Heart left ventricle (tissue), 13 donors: ENCODE measurements around the gene C6orf163.

Experiments used
- POLR2A ChIP-seq, 2 donors: fragments of 450-650 bp; IDR thresholded peaks; one replicate each; pipeline ENCODE4 v1.6.1; 2017; ENCODE audit warnings: antibody characterized with exemption in 2 of 2, mild to moderate bottlenecking in 2 of 2, moderate library complexity in 2 of 2
- TF ChIP-seq, protein P1 (sequence below), 12 donors: fragments of 200-600 bp; sonication (generic) in 4 of 12; IDR thresholded peaks; one replicate each; pipeline versions ENCODE4 v1.5.0 to v1.8.0; 2018 to 2022; ENCODE audit warnings: antibody characterized with exemption in 12 of 12, mild to moderate bottlenecking in 5 of 12
- donor health status: ischemic (EF 13 %, LVEDD 7.1; RV severe dilation, severe dysfunction).
- donor health status: DM: no; HTN: yes; CAD: no.
- donor health status: DM: no; HTN: no; CAD: no.
- donor health status: ischemic (EF 25% LVEDD 6.9; RV normal size, moderate dysfunction).
- donor health status: ischemic (EF 25% LVEDD 5.7; RV mildly dilated, moderate dysfunction).
- donor health status: ischemic (EF 35%, LVEDD 5.7; RV mildly dilated, moderate dysfunction).
- donor health status: nonischemic (EF 11% LVEDD 7.7; RV severe dilation, severe dysfunction).
- donor health status: DM: yes; HTN: yes; CAD: no.
- donor health status: PGD.
- donor health status: ischemic (EF 29% LVEDD 5.4; RV normal size, mild dysfunction).
- donor health status: nonischemic (EF 23%, LVEDD 6.1; RV moderate dilation, normal function).

DNA sequence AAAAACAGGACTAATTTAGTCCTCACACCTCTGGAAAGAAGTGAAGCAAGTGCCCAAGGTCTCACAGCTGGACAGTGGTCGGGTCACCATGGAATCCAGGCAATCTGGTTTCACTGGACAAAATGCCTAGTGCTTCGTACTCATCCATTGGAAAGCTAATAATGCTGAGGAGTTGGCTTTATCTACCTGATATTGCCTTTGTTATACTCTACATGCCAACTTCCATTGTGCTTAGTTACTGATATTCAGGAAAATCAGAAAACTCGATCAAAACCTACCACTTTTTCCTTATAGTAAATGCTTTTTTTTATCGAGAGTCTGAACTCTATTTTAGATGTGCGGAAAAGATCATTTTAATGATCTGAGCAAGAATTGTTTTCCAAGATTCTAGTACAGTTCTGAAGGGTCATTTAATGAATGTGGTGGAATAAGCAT lies 64.1 kb downstream of the C6orf163 start:
- TF ChIP-seq, protein P1, sequence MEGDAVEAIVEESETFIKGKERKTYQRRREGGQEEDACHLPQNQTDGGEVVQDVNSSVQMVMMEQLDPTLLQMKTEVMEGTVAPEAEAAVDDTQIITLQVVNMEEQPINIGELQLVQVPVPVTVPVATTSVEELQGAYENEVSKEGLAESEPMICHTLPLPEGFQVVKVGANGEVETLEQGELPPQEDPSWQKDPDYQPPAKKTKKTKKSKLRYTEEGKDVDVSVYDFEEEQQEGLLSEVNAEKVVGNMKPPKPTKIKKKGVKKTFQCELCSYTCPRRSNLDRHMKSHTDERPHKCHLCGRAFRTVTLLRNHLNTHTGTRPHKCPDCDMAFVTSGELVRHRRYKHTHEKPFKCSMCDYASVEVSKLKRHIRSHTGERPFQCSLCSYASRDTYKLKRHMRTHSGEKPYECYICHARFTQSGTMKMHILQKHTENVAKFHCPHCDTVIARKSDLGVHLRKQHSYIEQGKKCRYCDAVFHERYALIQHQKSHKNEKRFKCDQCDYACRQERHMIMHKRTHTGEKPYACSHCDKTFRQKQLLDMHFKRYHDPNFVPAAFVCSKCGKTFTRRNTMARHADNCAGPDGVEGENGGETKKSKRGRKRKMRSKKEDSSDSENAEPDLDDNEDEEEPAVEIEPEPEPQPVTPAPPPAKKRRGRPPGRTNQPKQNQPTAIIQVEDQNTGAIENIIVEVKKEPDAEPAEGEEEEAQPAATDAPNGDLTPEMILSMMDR (IDR thresholded peaks at IDR 0.05) = no peak
- no peak for TF ChIP-seq POLR2A (IDR thresholded peaks at IDR 0.05)
